ENCODE data around the gene HENMT1.
"Not testable (repeated sequence)": the region's sequence is repeated elsewhere in the genome, so short reads cannot be mapped to it uniquely, and the experiment has no call there.

The HENMT1 gene

DNA sequence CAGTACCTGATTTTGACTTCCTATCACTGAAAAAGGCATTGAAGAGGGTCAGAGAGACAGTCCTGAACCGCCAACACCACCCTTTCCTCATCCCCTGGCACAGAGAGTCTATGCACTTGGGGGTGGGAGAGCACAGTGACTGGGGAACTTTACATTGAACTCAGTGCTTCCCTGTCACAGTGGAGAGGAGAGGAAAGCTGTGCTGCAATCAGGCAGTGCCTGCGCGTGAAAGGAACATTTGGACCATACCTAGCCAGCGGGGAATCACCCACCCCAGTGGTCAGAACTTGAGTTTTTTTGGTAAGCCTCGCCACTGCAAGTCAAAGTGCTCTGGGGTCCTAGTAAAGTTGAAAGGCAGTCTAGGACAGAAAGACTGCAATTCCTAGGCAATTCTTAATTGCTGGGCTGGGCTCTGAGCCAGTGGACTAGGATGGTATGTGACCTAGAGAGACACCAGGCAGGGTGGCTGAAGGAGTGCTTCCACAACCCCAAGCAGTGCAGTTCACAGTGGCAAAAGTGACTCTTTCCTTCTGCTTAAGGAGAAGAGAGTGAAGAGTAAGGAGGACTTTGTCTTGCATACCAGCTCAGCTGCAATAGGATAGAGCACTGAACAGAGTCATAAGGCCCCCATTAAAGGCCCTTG lies 9.4 kb upstream of the HENMT1 start:
- FAIRE-seq, result no peak

DNA sequence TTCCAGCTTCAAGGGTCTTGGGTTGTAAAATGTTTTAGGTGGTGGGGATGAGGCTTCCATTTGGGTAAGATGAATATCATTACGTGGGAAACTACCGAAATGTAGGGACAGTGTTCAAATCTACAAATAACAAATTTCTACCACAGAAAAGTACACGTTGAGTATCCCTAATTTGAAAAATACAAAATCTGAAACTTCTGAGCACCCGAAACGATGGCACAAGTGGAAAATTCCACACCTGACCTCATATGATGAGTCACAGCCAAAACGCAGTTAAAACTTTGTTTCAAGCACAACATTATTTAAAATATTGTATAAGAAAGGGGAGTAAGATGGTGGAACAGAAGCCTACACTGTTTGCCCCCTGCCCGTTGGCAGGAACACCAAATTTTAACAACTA lies 8.8 kb upstream of the HENMT1 start:
- no peak for FAIRE-seq

DNA sequence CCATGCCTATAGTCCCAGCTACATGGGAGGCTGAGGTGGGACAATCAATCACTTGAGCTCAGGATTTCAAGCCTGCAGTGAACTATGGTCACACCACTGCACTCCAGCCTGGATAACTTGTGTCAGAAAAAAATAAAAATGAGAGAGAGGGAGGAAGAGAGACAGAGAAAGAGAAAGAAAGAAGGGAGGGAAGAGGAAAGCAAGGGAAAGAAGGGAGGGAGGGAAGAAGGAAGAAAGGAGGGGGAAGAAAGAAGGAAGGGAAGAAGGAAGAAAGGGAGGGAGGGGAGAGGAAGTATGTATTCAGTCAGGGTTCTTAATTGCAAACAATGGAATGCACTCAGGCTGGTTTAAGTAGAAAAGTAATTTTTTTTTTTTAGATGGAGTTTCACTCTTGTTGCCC lies 7.9 kb upstream of the HENMT1 start:
- FAIRE-seq, result no peak

DNA sequence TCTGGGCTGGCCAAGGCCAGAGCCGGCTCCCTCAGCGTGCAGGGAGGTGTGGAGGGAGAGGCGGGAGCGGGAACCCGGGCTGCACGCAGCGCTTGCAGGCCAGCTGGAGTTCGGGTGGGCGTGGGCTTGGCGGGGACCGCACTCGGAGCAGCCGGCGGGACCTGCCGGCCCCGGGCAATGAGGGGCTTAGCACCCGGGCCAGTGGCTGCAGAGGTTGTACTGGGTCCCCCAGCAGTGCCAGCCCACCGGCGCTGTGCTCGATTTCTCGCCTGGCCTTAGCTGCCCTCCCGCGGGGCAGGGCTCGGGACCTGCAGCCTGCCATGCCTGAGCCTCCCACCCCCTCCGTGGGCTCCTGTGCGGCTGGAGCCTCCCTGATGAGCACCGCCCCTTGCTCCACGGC lies 6.5 kb upstream of the HENMT1 start:
- not testable (repeated sequence) for FAIRE-seq

DNA sequence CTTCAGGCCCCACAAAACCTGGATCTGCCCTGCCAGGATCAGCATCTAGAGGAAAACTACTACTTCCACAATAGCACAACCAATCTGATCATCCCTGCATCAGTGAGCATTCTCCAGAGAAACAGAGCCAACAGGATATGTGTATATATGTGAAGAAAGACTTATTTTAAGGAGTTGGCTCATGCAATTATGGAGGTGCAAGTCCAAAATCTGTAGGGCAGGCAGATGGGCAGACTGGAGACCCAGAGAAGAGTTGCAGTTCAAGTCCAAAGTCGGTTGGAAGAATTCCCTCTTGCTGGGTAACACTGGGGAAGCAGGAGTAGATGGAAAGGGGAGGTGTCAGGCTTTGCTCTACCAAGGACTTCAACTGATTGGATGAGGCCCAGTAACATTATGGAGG lies 4.9 kb upstream of the HENMT1 start:
- no peak for FAIRE-seq

DNA sequence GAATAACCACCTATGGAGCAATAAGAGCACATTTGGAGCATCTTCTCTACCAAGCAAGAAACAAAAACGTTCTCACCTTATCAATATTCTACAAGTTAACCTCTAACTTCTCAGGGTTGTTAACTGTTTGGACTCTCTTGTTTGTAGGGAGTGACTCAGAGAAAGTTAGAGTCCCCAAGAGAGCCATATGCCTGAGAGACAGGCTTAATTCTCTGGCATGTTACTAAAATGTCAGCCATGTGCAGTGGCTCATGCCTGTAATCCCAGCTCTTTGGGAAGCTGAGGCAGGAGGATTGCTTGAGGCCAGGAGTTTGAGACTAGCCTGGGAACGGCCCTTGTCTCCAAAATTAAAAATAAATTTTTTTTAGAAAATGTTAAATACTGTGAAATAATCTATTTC lies 4.2 kb upstream of the HENMT1 start:
- no peak for FAIRE-seq

DNA sequence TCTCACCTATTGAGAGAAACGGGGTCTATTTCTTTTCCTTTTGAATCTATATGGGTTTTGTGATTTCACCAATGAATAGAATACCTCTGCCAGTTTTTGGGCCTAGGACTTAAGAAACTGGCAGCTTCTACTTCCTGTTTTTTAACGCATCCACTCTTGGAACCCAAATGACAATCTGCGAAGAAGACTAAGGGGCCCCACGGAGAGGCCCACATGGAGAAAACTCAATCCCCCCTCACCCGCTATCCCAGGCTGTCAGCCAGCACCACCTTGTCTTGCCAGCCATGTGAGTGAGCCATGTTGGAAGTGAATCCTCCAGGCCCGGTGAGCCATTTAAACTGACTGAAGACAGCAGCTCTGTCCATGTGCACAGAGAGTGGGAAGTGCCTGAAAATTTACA lies 3.6 kb upstream of the HENMT1 start:
- FAIRE-seq, result no peak

DNA sequence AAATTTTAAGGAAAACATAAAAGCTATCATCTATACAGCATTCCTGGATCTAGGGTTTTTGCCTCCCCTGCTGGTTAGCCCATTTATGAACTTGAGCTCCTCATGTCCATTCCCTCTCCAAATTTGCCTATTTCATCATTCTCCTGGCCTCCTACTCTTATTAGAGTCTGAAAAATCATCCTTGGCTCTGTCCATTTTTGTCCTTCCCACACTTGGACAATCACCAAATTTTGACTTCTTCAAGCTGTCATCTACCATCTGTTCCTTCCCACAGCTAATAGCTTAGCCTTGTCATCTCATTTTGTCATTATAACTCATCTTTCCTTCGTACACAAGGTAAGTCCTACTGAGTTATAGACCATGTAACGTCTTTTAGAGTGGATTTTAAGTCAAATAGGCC lies 2.2 kb upstream of the HENMT1 start:
- FAIRE-seq, result no peak

DNA sequence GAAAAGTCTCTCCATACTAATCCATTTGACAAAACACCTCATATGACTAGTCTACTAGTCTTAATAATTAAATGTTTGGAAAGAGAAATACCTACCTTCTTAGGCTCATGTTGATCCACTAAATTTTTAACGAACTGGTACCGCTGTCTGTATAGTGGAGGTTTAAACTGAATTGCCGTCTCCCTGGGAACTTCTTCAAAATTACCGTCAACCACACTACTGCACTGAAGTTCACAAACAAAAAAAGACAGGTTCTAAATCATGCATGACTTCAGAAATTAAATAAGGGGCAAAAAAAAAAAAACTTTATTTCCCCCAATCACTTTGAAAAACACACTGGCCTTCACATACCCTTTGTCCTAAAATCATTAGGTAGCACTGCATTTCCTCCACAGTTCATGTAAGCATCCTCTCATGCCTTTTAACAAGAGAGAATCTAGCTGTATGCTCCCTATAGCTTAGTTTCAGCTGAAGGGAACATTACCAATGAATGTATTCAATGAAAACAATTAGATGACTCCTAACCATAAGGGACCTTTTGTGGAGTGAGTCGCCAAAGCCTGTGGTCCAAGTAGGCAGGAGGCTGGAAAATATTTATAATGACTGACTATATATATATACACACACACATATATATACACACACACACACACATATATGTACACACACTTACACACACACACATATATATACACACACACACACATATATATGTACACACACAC lies 3.4 kb downstream of the HENMT1 start:
- no peak for FAIRE-seq

DNA sequence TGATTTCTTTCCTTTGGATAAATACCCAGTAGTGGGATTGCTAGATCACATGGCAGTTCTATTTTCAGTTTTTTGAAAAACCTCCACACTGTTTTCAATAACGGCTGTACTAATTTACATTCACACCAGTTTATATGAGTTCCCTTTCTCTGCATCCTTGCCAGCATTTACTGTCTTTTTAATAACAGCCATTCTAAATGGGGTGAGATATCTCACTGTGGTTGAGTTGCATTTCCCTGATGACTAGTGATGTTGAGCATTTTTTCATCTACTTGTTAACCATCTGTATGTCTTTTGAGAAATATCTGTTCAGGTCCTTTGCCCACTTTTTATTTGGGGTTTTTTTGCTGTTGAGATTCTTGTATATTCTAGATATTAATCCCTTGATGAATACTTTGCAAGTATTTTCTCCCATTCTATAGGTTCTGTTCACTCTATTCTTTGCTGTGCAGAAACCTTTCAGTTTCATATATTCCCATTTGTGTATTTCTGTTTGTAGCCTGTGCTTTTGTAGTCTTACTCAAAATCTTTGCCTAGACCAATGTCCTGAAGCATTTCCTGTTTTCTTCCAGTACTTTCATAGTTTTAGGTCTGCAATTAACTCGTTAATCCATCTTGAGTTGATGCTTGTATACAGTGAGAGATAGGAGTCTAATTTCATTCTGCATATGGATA lies 7.3 kb downstream of the HENMT1 start:
- FAIRE-seq, result no peak

DNA sequence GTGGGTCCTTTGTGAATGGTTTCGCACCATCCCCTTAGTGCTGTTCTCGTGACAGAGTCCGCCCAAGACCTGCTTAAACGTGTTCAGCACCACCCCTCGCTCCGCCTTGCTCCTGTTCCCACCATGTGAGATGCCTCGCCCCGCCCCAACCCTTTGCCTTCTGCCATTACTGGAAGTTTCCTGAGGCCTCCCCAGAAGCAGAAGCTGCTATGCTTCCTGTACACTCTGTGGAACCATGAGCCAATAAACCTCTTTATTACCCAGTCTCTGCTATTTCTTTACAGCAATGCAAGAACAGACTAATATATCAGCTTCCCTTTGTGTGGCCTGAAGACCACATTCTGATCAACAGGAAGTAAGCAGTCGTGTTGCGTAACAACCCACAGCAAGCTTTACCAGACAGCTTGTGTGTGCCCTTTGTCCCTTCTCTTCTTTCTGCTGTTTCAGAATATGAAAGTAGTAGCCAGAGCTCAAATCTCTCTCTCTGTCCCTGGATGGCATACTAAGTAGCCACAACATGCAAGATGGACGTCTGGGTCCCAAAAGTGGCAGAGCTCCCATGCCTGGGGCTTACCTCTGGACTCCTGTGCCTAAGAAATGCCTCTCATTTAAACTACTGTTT lies 14.1 kb downstream of the HENMT1 start:
- FAIRE-seq, result no peak

DNA sequence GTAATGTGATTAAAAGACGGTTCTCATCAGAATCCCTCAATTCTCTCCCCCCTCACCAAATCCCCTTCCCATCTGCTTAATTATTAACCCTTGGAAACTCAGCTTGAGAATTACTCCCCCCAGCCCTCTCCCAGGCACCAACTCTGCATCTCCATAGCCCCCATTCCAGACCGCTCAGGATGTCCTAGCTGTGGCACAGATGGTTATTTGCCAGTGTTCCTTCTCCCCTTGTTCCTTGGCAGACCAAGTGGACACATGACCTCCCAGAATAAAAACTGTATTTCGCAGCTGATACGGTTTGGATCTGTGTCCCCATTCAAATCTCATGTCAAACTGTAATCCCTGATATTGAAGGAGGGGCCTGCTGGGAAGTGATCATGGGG lies 14.6 kb downstream of the HENMT1 start:
- FAIRE-seq, result no peak

DNA sequence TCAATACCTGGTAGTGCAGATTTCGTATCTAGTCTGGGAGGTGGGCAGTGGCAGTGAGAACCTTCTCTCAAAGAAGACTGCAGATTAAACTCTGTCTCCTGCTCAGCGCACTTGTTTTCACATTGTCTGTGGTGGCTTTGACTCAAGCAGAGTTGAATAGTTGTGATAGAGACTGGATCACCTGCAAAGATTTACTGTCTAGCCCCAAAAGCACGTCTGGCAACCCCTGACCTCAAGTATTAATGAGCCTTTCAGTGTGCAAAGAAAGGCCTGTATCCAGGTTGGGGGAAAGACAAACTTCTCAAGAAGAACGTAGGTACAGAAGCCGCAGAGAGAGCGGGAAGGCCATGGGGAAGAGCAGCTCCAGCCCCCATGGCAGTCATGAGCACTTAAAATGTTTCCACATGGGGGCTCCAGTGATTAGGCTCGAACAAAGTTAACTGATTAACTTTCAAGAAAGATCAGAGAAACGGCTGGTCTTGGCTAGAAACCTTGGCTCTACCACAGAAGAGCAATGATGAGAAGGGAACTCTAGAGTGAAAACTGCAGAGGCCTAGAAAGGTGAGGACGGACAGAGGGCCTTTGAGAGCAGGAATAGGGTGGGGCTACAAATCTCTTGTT lies 15.2 kb downstream of the HENMT1 start:
- no peak for FAIRE-seq

DNA sequence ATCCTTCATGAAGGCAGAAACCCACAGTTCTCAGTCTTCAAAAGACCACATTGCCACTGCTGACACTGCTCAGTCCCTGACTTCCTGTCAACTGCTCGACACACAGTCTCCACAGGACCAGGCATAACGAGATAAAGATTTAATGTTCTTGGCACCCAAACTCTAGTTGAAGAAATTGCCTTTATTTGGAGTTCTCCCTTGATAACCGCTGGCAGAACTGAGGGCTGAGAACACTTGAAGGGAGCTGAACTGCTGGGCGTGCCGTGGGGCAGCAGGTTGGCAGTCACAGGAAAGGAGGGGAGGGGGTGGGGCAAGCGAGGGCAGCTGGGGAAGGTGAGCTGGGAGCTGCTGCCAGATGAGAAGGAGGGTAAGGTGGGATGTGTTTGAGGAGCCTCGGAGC lies 15.9 kb downstream of the HENMT1 start:
- no peak for FAIRE-seq

DNA sequence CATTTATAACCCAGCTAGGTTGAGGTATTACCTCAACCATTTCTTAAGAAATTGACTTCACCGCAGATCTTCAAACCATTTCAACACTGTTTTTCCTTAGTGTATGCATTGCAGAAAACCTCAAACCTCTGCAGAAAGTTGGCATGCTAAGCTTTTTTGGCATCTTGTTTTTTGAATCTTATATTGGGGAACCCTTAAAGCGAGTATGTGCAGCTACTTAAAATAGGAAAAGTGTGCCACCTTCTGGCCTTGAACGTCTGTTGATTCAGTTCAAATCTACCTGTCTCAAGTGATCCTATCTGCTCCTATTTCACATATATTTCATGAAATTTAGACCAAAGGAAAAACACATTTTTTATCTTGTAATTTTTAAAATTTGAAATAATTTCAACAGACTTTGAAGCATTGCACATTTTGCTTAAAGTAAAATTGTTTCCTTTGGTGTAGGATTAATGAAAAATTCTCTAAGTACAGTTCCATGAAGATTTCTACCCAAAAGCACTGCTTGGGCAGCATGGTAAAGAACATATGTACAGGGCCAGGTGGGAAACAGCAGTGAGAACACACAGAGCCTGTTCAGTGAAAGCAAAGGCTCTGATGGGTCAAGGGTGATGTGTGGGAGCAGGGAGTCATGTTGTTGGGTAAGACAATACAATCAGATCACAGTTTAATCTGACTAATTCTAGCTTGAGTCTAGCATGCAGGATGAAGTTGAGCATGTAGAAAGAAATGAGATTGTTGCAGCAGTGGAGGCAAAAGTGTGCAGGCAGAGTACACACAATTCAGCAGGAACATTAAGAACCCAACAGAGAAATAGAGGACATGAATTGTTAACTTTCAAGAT lies 17.2 kb downstream of the HENMT1 start:
- peak; percentile 10 for FAIRE-seq

DNA sequence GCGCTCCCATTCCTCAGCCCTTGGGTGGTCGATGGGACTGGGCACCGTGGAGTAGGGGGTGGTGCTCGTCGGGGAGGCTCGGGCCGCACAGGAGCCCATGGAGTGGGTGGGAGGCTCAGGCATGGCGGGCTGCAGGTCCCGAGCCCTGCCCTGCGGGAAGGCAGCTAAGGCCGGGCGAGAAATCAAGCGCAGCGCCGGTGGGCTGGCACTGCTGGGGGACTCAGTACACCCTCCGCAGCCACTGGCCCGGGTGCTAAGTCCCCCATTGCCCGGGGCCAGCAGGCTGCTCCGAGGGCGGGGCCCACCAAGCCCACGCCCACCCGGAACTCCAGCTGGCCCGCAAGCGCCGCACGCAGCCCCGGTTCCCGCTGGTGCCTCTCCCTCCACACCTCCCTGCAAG lies 20.0 kb downstream of the HENMT1 start:
- not testable (repeated sequence) for FAIRE-seq

DNA sequence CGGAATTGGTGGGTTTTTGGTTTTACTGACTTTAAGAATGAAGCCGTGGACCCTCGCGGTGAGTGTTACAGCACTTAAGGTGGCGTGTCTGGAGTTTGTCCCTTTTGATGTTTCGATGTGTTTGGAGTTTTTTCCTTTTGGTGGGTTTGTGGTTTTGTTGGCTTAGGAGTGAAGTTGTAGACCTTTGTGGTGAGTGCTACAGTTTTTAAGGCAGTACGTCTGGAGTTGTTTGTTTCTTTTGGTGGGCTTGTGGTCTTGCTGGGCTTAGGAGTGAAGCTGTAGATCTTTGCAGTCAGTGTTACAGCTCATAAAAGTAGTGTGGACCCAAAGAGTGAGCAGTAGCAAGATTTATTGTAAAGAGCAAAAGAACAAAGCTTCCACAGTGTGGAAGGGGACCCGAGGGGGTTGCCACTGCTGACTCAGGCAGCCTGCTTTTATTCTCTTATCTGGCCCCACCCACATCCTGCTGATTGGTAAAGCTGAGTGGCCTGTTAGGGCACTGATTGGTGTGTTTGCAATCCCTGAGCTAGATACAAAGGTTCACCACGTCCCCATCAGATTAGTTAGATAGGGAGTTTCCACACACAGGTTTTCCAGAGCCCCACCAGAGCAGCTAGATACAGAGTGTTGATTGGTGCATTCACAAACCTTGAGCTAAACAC lies 20.9 kb downstream of the HENMT1 start:
- FAIRE-seq, result no peak

DNA sequence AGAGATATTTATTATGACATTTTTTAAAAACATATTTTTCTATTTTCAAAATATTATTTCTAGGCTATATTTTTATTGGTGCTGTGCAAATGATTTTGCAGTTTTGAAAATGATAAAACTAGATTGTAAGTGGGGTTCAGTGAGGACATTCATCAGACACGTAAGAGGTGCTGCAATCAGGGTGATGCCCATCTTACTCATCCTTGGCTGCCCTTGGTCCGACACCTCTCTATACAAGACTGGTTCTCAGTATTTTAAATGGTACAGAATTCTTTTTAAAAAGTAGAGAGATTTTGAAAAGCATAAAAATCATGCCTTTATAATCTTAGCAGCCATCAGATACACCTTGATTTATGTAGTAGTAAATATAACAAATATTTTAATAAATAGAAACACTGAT lies 24.0 kb downstream of the HENMT1 start:
- FAIRE-seq, result no peak

DNA sequence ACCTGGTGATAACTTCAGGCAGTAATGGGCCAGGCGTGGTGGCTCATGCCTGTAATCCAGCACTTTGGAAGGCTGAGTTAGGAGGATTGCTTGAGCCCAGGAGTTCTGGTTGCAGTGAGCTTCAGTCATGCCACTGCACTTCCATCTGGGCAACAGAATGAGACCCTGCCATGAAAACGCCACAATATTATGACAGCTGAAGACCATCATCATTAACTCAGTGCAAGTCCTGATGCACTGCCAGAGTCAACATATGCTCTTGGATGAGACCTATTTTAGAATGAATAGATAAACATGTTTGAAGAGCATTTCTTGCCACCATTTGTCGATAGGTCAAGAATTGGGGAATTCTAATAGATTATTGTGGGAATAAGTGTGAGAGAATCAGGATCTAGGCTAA lies 26.4 kb downstream of the HENMT1 start:
- FAIRE-seq, result no peak

DNA sequence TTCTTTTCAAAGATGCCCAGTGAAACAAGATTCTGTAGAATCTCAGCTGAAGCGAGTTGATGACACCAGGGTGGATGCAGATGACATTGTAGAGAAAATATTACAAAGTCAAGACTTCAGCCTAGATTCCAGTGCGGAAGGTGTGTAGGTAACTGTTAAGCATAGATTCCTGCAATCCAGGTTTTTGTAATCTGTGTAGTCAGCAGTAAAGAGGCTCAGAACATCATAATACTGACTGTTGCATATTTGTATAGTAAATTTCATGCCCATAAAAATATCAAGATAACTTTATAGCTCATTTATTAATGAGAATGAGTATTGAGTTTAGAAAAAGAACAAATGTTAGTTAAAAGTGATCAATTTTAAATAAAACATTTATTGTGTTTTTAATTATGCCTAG lies 32.2 kb downstream of the HENMT1 start:
- no peak for FAIRE-seq

DNA sequence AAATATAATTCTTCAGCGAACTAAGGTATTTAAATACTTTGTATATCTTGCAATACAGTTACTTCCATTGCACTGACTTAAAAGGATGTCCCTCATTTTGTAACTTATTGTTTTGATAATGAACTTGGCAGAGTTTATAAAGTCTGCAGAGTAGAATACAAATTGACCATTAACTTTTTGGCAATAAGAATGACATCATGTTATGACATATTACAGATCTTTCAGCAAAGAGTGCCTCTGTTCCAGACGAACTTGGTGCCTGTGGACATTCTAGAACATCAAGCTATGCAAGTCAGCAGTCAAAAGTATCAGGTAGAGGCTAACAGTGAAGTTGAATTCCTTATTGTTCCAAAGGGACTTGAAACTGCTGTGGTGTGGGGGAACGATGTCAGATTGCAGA lies 32.9 kb downstream of the HENMT1 start:
- FAIRE-seq, result no peak

DNA sequence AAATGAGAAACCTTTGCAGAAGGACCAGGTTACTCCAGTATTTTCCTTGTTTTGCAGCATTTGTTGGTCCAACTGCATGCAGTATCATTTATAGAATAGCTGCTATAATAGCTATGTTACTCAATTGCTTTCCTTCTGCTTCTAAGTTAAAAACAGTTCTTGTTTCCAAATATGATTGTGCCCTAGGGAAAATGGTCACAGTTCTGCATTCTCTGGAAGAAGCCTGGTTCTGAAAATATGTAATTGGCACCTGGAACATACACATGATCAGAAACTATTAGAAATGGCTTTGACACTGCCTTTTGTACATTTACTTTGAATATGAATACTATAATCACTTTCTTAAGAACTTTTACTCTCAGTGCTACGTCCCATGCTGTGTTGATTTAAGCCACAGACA lies 33.6 kb downstream of the HENMT1 start:
- FAIRE-seq, result no peak

Measured in colon (tissue), 2 donors.